Fibroblast of skin of left quadriceps (primary cell): ENCODE data around the gene LSM8.
"Not testable (repeated sequence)": the region's sequence is repeated elsewhere in the genome, so short reads cannot be mapped to it uniquely, and the experiment has no call there.

ENCODE experiments used
- DNase-seq, 2 experiments: peaks; one replicate each; pipeline ENCODE4 v3.0.0-alpha.2; 2013; ENCODE audit warnings: low read depth in 2 of 2

Gene LSM8

DNA sequence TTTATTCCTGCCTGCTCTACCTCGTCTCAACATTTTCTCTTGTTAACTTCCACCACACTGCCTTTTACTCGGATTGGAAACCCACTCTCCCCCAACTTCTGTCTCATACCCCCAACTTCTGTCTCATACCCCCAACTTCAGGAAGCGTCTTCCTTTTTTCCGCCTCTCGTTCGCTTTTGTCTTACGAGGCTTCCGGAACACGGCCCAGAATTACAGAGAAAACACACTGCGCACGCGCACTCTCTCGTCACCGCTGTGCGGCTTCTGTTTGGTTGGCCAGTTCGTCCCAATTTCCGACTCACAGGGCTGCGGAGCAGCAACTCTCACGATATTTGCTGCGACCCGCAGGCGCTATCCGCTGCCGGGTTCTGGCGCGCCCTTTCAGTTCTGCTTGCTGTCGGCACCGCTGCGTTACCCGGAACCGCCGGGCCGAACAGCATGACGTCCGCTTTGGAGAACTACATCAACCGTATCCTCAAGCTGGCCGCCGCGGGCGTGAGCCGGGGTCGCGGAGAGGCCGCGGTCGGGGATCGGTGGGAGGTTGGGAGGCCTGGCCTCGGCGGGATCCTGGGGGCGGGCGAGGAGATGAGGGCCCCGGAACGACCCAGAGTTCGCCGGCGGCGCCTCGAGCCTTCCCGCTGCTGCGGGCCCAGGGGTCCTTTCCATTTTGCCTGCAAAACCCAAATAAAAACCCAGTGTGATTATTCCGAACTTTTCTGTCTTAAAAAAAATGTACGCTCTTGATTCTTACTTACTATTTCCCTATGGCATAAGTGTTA is at the start of gene LSM8:
Gene LSM8, plus strand, starts transcription at position 379 of the 779 bp plus-strand sequence. Its CDS starts 60 bp downstream, at position 439.
- peak; percentile 97 for DNase-seq

DNA sequence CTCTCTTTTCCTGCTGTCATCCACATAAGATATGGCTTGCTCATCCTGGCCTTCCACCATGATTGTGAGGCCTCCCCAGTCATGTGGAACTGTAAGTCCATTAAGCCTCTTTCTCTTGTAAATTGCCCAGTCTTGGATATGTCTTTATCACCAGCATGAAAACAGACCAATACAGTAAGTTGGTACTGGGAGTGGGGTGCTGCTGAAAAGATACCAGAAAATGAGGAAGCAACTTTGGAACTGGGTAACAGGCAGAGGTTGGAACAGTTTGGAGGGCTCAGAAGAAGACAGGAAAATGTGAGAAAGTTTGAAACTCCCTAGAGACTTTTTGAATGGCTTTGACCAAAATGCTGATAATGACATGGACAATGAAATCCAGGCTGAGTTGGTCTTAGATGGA is 49.5 kb upstream of the LSM8 start:
- not testable (repeated sequence) for DNase-seq

DNA sequence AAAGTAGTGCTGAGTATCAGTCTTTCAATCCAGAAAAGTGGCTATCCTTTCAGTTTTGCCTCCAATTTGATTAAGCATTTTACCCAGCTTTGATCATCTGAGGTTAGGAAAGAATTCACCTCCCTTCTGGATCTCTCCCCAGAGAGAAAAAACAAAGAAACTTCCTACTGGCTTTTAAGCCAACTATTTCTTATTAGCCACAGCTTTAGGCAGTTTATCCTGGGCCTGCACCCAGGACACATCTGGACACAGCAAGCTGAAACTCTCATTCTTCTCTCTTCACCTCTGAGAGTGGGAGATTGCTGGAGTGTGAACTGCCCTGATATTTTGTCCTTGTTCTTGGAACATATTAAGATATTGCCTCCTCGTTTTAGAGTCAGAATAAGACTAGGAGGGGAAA is 43.5 kb upstream of the LSM8 start:
- no peak for DNase-seq

DNA sequence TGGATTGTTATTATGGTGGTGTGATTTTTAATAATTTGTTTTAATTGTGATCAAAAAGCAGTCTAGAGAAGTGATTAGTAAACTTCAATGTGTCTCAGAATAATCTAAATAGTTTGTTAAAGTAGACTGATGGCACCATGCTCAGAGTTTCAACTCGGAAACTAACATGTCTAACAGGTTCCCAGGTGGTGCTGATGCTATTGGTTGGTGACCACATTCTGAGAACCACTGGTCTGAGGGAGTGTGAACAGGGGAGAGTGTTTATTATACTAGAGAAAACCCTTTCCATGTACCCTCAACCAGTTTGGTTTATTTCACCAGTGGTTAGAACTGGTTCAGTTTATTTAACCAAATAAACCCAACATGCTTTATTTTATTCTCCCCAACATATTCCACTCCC is 42.0 kb upstream of the LSM8 start:
- no peak for DNase-seq

DNA sequence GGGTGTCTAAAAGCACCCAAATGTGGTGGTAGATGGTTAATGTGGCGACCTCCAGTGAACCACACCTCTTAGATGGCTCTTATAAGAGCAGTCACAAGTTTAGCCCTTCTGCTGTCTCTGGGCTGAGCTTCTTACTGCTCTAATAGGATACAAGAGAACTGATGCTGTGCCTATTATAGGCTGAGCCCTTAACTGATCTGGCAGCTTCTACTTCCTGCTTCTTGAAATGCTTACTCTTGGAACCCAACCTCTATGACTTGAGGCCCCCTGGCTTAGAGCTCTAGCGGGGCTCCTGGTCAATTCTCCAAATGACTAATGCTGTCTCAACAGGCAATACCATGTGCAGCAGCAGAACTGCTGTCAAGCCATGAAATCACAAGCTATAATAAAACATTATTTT is 35.0 kb upstream of the LSM8 start:
- no peak for DNase-seq

DNA sequence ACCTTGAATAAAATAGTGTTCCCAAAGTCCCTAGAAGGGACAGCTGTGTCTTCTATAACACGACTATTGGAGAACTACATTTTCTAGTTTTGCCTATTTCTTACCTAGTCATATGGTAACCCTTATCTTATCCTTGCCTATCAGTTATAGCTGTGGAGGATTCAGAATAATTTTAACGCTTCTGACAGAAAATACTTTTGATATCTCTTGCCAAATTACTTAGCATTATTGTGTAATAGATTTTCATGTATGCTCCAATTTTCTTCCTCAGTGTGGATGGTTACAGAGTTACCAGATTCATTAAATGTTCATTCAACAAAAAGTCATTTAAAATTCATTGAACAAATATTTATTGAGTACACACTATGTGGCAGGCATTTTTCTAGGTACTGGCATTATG is 34.6 kb upstream of the LSM8 start:
- DNase-seq, result no peak

DNA sequence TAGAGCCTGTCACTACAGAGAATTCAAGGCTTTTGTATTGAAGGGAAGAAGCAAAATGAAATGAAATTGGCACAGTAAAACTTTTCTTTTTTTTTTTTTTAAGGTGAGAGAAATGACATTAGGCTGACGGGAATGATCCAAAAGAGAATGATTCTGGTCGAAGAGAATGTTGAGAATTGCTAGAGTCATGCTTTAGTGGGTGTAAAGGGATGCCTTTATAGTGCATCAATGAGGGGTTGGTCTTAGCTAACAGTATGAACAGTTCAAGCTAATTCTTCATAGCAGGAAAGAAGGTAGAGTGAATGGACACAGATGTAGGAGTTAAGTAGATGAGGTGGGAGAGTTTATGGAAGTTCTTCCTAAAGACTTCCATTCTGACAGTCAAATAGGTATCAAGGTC is 32.3 kb upstream of the LSM8 start:
- no peak for DNase-seq

DNA sequence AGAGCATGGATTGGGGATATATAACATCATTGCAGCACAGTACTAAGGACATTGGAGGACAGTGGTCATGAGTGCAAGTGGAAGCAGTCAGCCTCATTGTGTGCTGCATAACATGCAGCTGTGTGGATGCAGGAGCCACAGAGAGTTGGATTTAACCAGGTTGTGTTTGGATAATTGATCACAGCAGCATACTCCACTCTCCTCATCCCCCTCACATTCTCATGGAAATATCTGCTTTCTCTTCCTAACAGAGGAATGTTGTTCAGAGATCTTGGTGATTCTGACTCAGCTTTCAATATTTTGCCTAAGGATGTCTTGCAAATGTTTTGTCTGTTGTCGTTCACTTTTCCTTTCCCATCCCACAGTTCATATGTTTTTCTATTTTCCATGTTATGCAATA is 31.8 kb upstream of the LSM8 start:
- DNase-seq, result no peak

DNA sequence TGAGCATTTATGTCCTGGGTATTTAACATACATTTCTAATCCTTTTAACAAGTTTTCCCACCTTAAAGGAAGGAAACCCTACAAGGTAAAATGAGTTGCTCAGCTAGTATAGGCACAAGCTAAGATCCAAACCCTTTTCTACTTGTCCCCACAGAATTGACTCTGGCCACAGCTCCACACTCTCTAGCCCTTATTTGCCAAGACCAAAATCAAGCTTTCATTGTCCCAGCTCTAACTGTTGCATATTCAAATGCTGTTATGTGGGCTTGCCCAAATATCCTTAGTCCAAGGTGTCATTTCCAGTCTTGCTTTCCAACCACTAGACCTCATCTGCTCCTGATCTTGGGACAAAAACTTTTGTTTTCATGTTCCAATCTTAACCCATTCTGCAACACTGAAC is 31.3 kb upstream of the LSM8 start:
- DNase-seq, result no peak

DNA sequence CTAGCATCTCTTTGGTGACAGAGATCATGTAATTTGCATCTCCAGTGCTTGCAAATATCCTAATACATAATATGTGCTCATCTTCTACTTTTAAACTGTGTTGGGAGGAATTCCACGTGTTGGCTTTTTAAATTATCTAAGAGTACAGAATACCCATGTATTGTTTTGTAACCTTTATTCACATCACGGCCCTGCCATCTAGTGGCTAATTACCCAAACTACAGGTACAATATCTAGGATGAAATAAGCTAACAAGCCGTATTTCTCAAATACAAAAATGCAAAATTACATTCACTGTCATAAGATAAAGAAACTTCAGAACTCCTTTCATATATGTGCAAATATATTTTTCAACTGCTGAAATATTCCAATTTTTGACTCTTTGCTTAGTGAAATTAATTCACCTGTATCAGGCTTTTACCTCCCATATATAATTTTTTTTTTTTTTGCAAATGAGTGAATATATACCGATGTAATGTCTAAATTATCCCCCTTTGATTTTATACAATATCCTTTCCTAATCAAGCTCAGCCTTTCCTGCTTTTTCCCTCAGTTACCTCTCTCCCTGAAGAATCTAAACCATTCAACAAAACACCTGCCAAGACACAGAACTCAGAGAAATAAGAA is 30.3 kb upstream of the LSM8 start:
- DNase-seq, result no peak

DNA sequence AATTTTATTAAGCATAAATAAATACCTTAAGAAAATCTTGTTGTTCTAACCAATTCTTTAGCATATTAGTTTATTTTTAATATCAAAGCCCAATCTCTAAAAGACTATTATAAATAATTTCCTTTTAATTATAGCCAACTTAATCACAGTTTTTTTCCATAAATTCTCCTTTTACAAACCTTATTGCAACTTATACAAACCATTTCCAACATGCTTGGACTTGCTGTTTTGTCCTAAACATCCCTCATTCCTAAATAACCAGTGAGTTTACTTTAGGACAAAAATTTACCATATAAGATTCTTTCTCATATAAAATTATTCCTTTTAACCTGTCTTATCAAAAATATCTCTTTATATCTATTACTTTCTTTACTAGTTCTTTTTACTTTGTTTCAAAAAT is 25.2 kb upstream of the LSM8 start:
- DNase-seq, result no peak

DNA sequence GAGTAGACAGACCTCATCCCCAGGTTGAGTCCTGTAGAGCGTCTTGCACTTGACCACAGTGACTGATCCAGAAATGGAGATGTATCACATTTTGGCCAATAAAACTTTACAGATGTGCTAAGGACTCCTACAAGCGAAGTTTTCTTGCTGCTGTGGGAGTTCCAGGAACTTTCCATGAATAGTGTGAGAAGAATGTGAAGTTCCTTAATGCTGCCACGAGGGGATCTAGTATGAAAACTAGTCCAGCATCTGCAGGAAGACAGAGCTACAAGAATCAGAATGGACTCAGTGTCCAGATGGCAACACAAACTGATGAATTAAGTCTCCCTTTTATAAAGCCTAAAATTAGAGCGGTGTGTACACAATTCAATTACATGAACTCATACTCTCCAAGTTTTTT is 14.8 kb upstream of the LSM8 start:
- no peak for DNase-seq

DNA sequence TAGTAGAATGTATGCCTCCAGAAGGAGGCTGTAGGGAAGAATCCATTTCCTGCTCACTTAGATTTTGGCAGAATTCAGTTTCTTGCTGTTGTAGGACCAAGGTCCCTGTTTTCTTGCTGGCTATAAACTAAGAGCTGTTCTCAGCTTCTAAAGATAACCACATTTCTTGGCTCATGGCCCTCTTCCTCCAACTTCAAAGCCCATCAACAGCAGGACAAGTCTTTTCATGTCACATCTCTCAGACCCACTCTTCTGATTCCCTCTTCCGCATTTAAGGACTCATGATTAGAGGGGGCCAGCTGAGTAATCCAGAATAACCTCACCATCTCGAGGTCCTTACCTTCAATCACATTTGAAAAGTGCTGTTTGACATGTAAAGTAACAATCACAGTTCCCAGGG is 8.2 kb upstream of the LSM8 start:
- no peak for DNase-seq

DNA sequence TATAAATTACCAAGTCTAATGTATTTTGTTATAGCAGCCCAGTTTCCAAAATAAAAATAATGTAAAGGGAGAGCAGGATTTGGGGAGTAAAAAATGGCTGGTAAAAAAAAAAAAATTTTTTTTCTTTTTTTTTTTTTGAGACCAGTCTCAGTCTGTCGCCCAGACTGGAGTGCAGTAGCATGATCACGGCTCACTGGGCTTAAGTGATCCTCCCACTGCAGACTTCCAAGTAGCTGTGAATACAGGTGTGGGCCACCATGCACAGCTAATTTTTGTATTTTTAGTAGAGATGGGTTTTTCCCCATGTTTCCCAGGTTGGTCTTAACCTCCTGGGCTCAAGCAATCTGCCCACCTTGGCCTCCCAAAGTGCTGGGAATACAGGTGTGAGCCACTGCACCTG is 4.8 kb upstream of the LSM8 start:
- DNase-seq, result no peak

DNA sequence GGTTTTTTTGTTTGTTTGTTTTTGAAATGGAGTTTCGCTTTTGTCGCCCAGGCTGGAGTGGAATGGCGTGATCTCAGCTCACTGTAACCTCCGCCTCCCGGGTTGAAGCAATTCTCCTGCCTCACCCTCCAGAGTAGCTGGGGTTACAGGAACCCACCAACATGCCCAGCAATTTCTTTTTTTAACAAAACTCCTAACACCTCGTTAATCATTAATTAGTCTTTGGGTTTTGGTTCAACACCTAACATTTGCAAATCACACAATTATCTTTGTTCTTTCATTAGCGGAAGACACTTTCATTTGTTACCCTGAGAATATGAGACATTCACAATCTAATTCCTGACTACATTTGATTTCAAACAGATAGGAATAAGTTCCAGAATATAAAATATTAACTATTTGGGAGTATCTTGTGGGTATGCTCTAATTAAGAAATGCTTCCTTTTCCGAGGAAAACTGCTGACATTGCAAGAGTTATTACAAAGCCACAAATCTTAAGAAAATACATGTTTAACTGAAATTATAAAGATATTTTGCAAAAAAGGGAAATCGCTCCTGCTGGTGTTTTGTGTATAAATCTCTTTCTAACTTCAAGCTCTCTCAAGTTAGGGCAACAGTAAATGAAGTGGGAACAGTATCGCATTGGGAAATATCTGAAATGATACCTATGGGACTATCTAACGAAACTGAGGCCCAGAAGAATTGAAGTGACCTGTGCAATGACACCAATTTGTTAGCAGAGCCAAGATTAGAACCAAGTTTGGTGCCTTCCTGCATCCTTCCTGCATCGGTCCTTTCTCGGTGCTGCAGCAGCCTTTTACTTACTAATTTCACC is 1.2 kb upstream of the LSM8 start:
- DNase-seq, result no peak

DNA sequence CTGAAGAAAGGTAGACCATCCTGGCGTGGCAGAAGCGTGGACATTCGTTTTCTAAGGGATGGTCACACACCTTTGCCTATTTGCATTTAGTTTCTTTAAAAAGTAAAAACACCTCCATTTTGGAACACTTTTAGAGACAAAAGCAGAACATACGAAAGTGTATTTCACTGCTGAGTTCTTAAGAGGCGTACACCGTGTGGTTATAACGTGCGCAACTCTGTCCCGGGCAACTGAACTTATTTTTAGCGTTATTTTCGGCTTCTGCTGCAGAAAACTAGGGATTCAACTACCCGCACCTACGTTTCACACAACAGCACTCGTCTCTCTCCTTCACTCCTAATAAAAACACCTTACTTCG is 557 bp upstream of the LSM8 start:
- no peak for DNase-seq

DNA sequence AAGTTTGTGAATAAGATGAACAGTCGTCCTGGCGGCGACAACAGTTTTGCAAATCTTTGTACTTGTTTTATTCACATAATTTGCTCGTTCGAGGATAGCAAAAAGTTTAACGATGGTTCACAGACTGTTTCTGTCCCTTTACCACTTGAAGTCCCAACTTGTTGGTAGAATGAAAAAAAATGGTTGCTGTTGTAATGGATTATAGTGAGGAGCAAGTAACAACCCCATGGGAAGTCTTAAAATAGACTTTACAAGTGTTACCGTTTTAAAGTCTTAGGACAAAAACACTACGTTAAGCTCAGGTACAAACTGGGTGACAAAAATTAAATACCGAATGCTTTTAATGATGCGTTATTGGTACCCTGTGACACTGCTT is 589 bp downstream of the LSM8 start:
- DNase-seq, result no peak

DNA sequence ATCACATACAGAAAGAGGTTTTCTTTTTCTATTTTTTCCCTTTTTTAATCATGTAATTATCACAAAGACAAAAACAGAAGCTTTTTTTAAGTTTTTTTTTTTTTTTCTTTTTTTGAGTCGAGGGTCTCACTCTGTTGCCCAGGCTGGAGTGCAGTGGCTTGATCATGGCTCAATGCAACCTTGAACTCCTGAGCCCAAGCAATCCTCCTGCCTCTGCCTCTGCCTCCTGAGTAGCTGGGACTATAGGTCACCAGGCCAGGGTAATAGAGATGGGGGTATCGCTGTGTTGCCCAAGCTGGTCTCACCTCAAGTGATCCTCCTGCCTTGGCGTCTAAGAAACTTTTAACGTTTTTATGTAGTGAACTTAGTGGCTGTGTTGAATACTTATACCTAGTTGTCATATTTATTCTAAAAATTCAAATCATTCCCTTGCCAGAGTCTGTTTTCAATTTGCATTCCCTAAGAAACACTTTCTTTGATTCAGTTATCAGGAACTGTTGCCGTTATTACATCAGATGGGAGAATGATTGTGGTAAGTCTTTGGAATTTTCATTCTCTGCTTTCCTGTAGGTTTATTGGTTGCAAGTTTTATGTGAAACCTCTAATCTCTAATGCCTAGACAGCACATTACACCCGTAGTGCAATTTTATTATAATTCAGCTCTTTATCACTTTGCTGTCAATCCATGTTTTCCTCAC is 1.3 kb downstream of the LSM8 start:
- peak; percentile 81 to 84 for DNase-seq

DNA sequence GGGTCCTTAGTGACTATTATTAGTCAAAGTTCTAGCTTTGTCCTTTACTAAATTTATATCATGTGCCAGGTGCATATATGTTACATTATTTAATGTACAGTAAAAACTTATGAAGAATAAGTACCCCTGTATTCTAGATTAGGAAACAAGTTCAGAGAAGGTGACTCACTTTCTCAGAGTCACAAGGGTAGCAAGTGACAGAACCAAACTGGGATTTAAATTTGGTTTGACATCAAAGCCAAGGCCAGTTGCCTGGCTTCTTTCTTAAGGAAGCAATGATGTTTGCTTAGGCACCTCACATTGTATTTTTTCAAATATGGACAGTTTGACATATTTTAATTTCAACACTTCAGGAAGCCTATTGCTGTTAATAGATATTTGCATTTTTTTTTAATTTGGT is 2.5 kb downstream of the LSM8 start:
- DNase-seq, result no peak

DNA sequence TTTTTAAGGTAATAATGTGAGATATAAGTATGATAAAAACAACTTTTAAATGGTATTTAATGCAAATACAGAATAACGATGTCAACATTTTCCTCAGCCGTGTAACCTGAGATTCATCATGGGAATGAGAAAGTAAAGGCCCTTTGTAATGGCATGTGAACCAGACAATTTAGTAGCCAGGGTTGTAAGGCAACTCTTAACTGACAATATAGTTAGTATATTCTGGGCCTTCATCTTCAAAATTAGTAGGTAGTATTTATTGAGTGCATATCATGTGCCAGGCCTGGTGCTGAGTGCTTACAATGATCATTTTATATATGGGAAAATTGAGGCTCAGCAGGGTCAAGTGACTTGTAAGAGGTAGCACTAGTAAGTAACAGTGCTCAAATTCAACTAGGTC is 10.6 kb downstream of the LSM8 start:
- DNase-seq, result no peak

DNA sequence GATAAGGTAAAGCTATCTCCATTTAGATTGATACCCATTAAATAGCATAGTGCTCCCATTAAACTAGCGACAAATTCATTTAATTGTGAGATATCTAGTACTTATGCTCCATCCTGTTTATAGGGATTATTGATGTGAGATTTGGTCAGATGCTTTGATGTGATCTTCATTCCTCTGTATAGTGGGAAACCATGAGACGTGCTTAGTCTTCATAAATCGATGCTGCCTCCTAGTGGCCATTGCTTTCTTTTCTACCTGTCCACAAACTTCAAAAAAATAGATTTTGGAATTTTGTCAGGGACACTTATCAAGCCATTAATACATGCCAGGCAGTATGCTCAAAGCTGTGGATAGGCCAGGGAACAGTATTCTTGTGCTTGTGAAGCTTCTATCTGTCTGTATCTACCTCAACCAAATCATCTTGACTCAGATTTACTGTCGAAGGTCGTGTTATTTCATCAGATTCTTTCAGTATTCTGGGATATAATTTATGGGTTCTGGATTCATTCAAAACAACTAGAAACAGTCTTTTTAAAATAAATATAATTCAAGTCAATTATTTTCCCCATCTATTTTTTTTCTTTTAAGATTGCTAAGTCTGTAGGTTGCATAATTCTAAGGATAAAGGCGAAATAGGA is 12.0 kb downstream of the LSM8 start:
- peak in 1 of 2 experiments; percentile 20 for DNase-seq

DNA sequence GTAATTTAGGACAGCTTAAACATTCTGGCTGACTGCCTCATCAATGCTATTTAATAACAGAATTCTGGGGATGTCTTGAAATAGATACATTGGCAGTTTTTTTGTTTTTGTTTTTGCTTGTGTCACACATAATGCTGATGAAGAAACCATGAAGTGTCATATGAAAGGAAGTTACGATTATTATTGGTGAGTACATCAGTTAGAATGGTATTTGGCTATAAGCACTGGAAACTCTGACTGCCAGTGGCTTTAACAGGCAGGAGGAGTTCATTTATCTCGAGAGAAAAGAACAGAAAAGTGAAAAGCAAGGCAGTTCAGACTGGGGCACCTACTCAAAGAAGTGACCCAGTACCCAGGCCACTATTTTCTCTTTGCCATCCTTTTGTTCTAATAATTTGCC is 18.1 kb downstream of the LSM8 start:
- no peak for DNase-seq
